Measurements from ENCODE around the gene PHF1. TPM values are rescaled to one million over a fixed set of nuclear protein-coding genes. Genes with fewer than 3 reads are reported as not detected.

Gene PHF1
- total and polyA plus RNA-seq, 2 of the 13 experiments (the other 11 are each of a cell fraction or from before 2014, with no cell fraction given): 25.4 to 61.9 TPM

- TF ChIP-seq THAP11 (CRISPR knock-in tag; IDR thresholded peaks at IDR 0.05) (peak; percentile 74), ZNF746 (CRISPR knock-in tag; IDR thresholded peaks at IDR 0.05) (0 out of 2 replicates have a peak, but pooled peaks have one; percentile 55), SMAD3 (CRISPR knock-in tag; IDR thresholded peaks at IDR 0.05) (no peak; the same call in 1 of the 2 replicates), STAT5B (CRISPR knock-in tag; IDR thresholded peaks at IDR 0.05) (no peak), RCOR2 (CRISPR knock-in tag; IDR thresholded peaks at IDR 0.05) (no peak), JUN (CRISPR knock-in tag; IDR thresholded peaks at IDR 0.05) (no peak), GPBP1L1 (CRISPR knock-in tag; IDR thresholded peaks at IDR 0.05) (no peak), NFYC (CRISPR knock-in tag; IDR thresholded peaks at IDR 0.05) (no peak), ZNF776 (CRISPR knock-in tag; IDR thresholded peaks at IDR 0.05) (peak; percentile 22; the same call in 1 of the 2 replicates), UBTF (CRISPR knock-in tag; IDR thresholded peaks at IDR 0.05) (peak; percentile 58), PAX8 (CRISPR knock-in tag; IDR thresholded peaks at IDR 0.05; ENCODE audit: borderline replicate concordance) (0 out of 2 replicates have a peak, but pooled peaks have one; percentile 22), RORA (CRISPR knock-in tag; IDR thresholded peaks at IDR 0.05) (no peak), XRCC5 (optimal IDR thresholded peaks at IDR 0.05; ENCODE audit: low read length) (peak; percentile 9), MAF1 (CRISPR knock-in tag; IDR thresholded peaks at IDR 0.05; ENCODE audit: borderline replicate concordance) (0 out of 2 replicates have a peak, but pooled peaks have one; percentile 20), ZNF749 (CRISPR knock-in tag; IDR thresholded peaks at IDR 0.05; ENCODE audit: borderline replicate concordance) (no peak)
- TF ChIP-seq, protein P1, sequence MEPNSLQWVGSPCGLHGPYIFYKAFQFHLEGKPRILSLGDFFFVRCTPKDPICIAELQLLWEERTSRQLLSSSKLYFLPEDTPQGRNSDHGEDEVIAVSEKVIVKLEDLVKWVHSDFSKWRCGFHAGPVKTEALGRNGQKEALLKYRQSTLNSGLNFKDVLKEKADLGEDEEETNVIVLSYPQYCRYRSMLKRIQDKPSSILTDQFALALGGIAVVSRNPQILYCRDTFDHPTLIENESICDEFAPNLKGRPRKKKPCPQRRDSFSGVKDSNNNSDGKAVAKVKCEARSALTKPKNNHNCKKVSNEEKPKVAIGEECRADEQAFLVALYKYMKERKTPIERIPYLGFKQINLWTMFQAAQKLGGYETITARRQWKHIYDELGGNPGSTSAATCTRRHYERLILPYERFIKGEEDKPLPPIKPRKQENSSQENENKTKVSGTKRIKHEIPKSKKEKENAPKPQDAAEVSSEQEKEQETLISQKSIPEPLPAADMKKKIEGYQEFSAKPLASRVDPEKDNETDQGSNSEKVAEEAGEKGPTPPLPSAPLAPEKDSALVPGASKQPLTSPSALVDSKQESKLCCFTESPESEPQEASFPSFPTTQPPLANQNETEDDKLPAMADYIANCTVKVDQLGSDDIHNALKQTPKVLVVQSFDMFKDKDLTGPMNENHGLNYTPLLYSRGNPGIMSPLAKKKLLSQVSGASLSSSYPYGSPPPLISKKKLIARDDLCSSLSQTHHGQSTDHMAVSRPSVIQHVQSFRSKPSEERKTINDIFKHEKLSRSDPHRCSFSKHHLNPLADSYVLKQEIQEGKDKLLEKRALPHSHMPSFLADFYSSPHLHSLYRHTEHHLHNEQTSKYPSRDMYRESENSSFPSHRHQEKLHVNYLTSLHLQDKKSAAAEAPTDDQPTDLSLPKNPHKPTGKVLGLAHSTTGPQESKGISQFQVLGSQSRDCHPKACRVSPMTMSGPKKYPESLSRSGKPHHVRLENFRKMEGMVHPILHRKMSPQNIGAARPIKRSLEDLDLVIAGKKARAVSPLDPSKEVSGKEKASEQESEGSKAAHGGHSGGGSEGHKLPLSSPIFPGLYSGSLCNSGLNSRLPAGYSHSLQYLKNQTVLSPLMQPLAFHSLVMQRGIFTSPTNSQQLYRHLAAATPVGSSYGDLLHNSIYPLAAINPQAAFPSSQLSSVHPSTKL (CRISPR knock-in tag; IDR thresholded peaks at IDR 0.05): peak; percentile 53
- TF ChIP-seq, protein P2, sequence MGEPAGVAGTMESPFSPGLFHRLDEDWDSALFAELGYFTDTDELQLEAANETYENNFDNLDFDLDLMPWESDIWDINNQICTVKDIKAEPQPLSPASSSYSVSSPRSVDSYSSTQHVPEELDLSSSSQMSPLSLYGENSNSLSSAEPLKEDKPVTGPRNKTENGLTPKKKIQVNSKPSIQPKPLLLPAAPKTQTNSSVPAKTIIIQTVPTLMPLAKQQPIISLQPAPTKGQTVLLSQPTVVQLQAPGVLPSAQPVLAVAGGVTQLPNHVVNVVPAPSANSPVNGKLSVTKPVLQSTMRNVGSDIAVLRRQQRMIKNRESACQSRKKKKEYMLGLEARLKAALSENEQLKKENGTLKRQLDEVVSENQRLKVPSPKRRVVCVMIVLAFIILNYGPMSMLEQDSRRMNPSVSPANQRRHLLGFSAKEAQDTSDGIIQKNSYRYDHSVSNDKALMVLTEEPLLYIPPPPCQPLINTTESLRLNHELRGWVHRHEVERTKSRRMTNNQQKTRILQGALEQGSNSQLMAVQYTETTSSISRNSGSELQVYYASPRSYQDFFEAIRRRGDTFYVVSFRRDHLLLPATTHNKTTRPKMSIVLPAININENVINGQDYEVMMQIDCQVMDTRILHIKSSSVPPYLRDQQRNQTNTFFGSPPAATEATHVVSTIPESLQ (CRISPR knock-in tag; conservative IDR thresholded peaks at IDR 0.05): 0 out of 2 replicates have a peak, but pooled peaks have one; percentile 58
- TF ChIP-seq, protein P3, sequence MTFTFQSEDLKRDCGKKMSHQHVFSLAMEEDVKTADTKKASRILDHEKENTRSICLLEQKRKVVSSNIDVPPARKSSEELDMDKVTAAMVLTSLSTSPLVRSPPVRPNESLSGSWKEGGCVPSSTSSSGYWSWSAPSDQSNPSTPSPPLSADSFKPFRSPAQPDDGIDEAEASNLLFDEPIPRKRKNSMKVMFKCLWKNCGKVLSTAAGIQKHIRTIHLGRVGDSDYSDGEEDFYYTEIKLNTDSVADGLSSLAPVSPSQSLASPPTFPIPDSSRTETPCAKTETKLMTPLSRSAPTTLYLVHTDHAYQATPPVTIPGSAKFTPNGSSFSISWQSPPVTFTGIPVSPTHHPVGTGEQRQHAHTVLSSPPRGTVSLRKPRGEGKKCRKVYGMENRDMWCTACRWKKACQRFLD (CRISPR knock-in tag; IDR thresholded peaks at IDR 0.05; ENCODE audit: borderline replicate concordance): no peak
Measured at GRCh38 chr6:33425668-33426577, 15.1 kb downstream of the PHF1 start (continued).
